GM12875 (cell line): ENCODE results near the gene FAM83F.

Experiments
- H3K4me3 ChIP-seq: one replicate; pipeline ENCODE4 v1.5.1; 2011; ENCODE audit warnings: low read depth, low read length, control low read depth
- CTCF ChIP-seq: IDR thresholded peaks from 2 replicates; pipeline ENCODE4 v1.5.1; 2011; ENCODE audit warnings: low read depth, mild to moderate bottlenecking, control low read depth, inconsistent platforms, low read length, moderate library complexity, borderline replicate concordance; ENCODE audit not compliant: insufficient read depth

The FAM83F gene

GRCh38 chr22:40084246-40084645 lies 89.5 kb downstream of the FAM83F start:
- TF ChIP-seq CTCF, result no peak

GRCh38 chr22:40088818-40089217 lies 94.1 kb downstream of the FAM83F start:
- TF ChIP-seq CTCF, result no peak

More at GRCh38 chr22:40084246-40084645, 89.5 kb downstream of the FAM83F start:
- H3K4me3 ChIP-seq, result no peak overlapping the region

More at GRCh38 chr22:40088818-40089217, 94.1 kb downstream of the FAM83F start:
- no peak overlapping the region for H3K4me3 ChIP-seq
